Esophagus squamous epithelium (tissue), 5 donors: Measurements from ENCODE around the gene NOXA1. TPM values are rescaled to one million over a fixed set of nuclear protein-coding genes. Genes with fewer than 3 reads are reported as not detected.
"Not testable (repeated sequence)": the region's sequence is repeated elsewhere in the genome, so short reads cannot be mapped to it uniquely, and the experiment has no call there.

ENCODE experiments used
- DNase-seq: peaks from one replicate; lab custom pipeline; 2025; lab: John Stamatoyannopoulos, UW
- H3K27ac ChIP-seq, 4 donors: fragments of 200-600 bp; sonication (generic); one replicate each; pipeline ENCODE4 v1.5.1; 2016 to 2019; ENCODE audit warnings: mild to moderate bottlenecking in 1 of 4
- H3K27me3 ChIP-seq, 4 donors: fragments of 200-600 bp; sonication (generic); 1 replicate in 3 of 4; 2 replicates in 1 of 4; pipeline versions ENCODE4 v1.5.1 to v1.6.0; 2017 to 2021; ENCODE audit warnings: antibody characterized with exemption in 1 of 4
- H3K36me3 ChIP-seq, 3 donors: fragments of 200-600 bp; sonication (generic); one replicate each; pipeline ENCODE4 v1.5.1; 2016 to 2019
- H3K4me1 ChIP-seq, 3 donors: fragments of 200-600 bp; sonication (generic); one replicate each; pipeline ENCODE4 v1.5.1; 2017 to 2019
- H3K4me3 ChIP-seq, 4 donors: fragments of 200-600 bp; sonication (generic); 1 replicate in 3 of 4; 2 replicates in 1 of 4; pipeline ENCODE4 v1.5.1; 2016 to 2019; ENCODE audit warnings: mild to moderate bottlenecking in 2 of 4, moderate library complexity in 1 of 4
- H3K9me3 ChIP-seq, 3 donors: fragments of 200-600 bp; sonication (generic); one replicate each; pipeline ENCODE4 v1.5.1; 2016 to 2019
- POLR2A ChIP-seq, 4 donors: fragments of 450-650 bp; IDR thresholded peaks; one replicate each; pipeline ENCODE4 v1.6.1; 2017; ENCODE audit warnings: antibody characterized with exemption in 4 of 4, mild to moderate bottlenecking in 4 of 4, moderate library complexity in 3 of 4
- WGBS, 2 donors: methylation state at CpG; one replicate each; pipeline ENCODE4 v1.1.5; 2018; 5-methylcytosine and 5-hydroxymethylcytosine counted together
- intact Hi-C: fragments of 100-400 bp; cut with DNase I; formaldehyde crosslinking; loops from one replicate; pipeline ENCODE4 v1.15.0; 2022
- total RNA-seq, 4 donors: library from RNA; depleted of rRNA; stranded (reverse); fragments of >200 nt; gene quantifications; one replicate each; pipeline ENCODE4 v1.1.0, GENCODE V29; 2016
- TF ChIP-seq, protein P1 (sequence below), 6 experiments: fragments of 450-650 bp in 4 of 6; fragments of 200-600 bp in 2 of 6; sonication (generic) in 2 of 6; IDR thresholded peaks; one replicate each; pipeline ENCODE4 v1.5.1; 2016 to 2019; ENCODE audit warnings: antibody characterized with exemption in 6 of 6, mild to moderate bottlenecking in 4 of 6, moderate library complexity in 4 of 6
- donor health status: DM: yes; HTN: yes; CAD: no.

Gene NOXA1
- total RNA-seq, 4 donors from 2014 or later = 2.1 to 7.4 (median 4.8) TPM

DNA sequence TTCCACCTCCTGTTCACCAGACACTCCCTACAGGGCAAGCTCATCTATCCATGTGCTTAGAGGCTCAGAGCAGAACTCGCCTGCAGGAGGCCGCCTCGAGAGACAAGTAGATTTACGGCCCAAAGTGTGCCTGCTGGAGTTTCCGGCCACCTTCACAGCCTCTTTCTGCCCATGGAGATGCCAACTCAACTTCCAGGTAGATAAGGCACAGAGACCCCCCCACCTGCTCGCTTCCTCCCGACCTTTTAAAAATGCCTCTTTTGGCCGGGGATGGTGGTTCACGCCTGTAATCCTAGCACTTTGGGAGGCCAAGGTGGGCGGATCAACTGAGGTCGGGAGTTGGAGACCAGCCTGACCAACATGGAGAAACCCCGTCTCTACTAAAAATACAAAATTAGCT, 46.8 kb upstream of the NOXA1 start:
- DNase-seq = no peak
- WGBS, 2 donors = 94 to 97% methylated on average over 7 to 11 of the region's 12 CpGs

DNA sequence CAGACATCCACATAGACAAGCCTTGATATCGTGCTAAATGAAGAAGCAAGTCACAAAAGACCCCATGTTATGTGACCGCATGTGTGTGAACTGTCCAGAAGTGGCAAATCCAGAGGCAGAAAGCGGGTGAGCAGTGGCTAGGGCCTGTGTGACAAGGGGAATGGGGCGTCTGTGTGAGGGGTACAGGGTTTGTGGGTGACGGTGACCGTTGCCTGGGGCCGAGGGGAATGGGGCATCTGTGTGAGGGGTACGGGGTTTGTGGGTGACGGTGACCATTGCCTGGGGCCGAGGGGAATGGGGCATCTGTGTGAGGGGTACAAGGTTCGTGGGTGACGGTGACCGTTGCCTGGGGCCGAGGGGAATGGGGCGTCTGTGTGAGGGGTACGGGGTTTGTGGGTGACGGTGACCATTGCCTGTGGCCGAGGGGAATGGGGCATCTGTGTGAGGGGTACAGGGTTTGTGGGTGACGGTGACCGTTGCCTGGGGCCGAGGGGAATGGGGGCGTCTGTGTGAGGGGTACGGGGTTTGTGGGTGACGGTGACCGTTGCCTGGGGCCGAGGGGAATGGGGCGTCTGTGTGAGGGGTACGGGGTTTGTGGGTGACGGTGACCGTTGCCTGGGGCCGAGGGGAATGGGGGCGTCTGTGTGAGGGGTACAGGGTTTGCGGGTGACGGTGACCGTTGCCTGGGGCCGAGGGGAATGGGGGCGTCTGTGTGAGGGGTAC, 44.3 kb upstream of the NOXA1 start:
- H3K9me3 ChIP-seq, intact Hi-C loops, H3K27me3 ChIP-seq, DNase-seq, H3K36me3 ChIP-seq, H3K4me3 ChIP-seq, H3K4me1 ChIP-seq, H3K27ac ChIP-seq: not testable (repeated sequence)
- WGBS, 2 donors = 87 to 91% methylated on average over 9 to 15 of the region's 37 CpGs

More for the DNA sequence above, 46.8 kb upstream of the NOXA1 start:
- Histone ChIP-seq H3K9me3 (peaks cover 0 to 10% (median 0%) of the 10 kb centered on the region in 3 donors), H3K27me3 (no peaks in the 10 kb centered on the region), H3K27ac (no peak overlapping the region), H3K4me1 (no peaks in the 10 kb centered on the region), H3K4me3 (no peak overlapping the region), H3K36me3 (peaks cover 0 to 24% (median 0%) of the 10 kb centered on the region in 3 donors)
- TF ChIP-seq POLR2A (IDR thresholded peaks at IDR 0.05) = no peak
- TF ChIP-seq, protein P1, sequence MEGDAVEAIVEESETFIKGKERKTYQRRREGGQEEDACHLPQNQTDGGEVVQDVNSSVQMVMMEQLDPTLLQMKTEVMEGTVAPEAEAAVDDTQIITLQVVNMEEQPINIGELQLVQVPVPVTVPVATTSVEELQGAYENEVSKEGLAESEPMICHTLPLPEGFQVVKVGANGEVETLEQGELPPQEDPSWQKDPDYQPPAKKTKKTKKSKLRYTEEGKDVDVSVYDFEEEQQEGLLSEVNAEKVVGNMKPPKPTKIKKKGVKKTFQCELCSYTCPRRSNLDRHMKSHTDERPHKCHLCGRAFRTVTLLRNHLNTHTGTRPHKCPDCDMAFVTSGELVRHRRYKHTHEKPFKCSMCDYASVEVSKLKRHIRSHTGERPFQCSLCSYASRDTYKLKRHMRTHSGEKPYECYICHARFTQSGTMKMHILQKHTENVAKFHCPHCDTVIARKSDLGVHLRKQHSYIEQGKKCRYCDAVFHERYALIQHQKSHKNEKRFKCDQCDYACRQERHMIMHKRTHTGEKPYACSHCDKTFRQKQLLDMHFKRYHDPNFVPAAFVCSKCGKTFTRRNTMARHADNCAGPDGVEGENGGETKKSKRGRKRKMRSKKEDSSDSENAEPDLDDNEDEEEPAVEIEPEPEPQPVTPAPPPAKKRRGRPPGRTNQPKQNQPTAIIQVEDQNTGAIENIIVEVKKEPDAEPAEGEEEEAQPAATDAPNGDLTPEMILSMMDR (IDR thresholded peaks at IDR 0.05) = no peak
- intact Hi-C loops = no loop called here

DNA sequence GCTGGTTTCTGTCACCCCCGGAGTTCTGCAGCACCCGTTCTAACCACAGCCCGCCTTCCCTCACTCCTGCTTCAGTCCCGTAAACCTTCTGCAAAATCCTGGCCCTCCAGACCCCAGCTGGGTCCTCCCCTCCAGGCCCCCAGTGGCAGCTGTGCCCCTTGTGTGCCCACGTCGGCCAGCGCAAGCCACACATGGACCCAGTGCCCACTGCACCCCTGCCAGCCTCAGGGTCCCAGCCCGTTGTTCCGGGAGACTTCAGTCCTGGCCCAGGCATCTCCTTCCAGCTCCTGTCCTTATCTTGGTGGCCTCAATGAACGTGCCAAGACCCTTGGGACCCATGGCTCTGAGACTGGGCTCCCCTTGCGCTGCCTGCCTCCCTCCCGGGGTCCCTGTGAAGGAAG, 43.4 kb upstream of the NOXA1 start:
- intact Hi-C loops = no loop called here
- Histone ChIP-seq H3K9me3 (peaks cover 0 to 10% (median 0%) of the 10 kb centered on the region in 3 donors), H3K36me3 (no peaks in the 10 kb centered on the region), H3K27me3 (no peaks in the 10 kb centered on the region), H3K27ac (no peak overlapping the region), H3K4me3 (no peak overlapping the region), H3K4me1 (no peaks in the 10 kb centered on the region)
- no peak for TF ChIP-seq POLR2A (IDR thresholded peaks at IDR 0.05)
- TF ChIP-seq, protein P1 (IDR thresholded peaks at IDR 0.05) = no peak
- no peak for DNase-seq
- WGBS, 2 donors = 89 to 91% methylated on average over 3 to 8 of the region's 12 CpGs

DNA sequence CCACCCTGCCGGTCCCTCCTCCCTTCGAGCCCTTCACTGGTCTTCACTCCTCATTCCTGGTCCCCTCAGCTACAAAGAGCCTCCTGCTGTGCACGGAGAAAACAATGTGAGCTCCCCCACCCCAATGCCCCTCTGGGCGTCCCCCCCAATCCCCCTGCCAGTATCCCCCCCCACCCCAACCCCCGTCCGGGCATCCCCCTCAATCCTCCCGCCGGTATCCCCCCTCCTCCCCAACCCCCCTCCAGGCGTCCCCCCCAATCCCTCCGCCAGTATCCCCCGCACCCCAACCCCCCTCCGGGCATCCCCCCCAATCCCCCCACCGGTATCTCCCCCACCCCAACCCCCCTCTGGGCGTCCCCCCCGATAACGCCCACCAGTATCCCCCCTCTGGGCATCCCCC, 43.0 kb upstream of the NOXA1 start:
- intact Hi-C loops = no loop called here
- TF ChIP-seq, protein P1 (IDR thresholded peaks at IDR 0.05) = no peak
- no peak for TF ChIP-seq POLR2A (IDR thresholded peaks at IDR 0.05)
- Histone ChIP-seq H3K4me1 (no peaks in the 10 kb centered on the region), H3K27me3 (no peaks in the 10 kb centered on the region), H3K4me3 (no peak overlapping the region), H3K36me3 (no peaks in the 10 kb centered on the region), H3K27ac (no peak overlapping the region), H3K9me3 (peaks cover 0 to 9% (median 0%) of the 10 kb centered on the region in 3 donors)
- DNase-seq = no peak
- 80 to 100% methylated on average over 1 of the region's 16 CpGs for WGBS, 2 donors

DNA sequence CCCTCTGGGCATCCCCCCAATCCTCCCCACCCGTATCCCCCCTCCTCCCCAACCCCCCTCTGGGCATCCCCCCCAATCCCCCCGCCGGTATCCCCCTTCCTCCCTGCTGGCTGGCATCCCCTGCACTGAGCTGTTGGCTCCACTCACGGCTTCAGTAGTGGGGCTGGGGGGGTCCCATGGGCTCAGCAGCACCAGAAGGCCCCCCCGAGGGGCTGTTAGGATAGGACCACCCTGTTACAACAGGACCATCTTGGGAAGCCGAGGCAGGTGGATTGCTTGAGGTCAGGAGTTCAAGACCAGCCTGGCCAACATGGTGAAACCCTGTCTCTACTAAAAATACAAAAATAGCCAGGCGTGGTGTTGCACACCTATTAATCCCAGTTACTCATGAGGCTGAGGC, 42.6 kb upstream of the NOXA1 start:
- DNase-seq = no peak
- Histone ChIP-seq H3K4me3 (no peak overlapping the region), H3K9me3 (peaks cover 0 to 4% (median 0%) of the 10 kb centered on the region in 3 donors), H3K27ac (no peak overlapping the region), H3K4me1 (no peaks in the 10 kb centered on the region), H3K36me3 (no peaks in the 10 kb centered on the region), H3K27me3 (no peaks in the 10 kb centered on the region)
- WGBS, 2 donors = 82% methylated on average over 2 of the region's 7 CpGs; no CpG with 5 or more reads in 1 of the 2 donors
- intact Hi-C loops = no loop called here
- TF ChIP-seq, protein P1 (IDR thresholded peaks at IDR 0.05) = no peak
- TF ChIP-seq POLR2A (IDR thresholded peaks at IDR 0.05) = no peak
